ENCODE measurements around the gene BCDIN3D. TPM values are rescaled to one million over a fixed set of nuclear protein-coding genes. Genes with fewer than 3 reads are reported as not detected.

The BCDIN3D gene
- total and polyA plus RNA-seq, 9 of the 15 experiments (the other 6 are each of a cell fraction or from before 2014, with no cell fraction given): 3.7 to 6.9 (median 5.6) TPM

DNA sequence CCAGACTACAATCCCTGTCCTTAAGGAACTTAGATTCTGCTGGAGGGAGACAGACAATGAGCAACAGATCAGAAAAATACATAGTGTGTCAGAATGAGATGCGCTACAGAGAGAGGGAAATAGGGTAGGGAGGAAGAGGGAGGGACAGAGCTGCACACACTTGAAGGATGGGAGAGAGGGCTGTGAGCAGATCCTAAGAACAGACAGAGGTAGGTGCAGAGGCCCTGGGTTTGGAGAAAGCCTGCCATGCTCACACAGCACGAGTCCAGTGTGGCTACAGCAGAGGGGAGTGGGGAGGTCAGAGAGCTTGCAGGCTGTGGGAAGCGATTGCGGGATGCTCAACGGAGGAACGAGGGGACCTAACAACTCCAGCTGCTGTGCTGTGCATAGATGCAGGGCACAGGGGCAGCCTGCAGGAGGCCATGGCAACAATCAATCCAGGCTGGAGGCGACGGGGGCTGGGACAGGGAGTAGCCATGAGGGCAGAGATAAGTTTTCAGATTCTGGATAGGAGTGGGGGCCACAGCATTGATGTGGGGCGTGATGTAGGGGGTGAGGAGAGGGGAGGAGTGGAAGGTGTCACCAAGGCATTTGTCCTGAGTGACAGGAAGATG, 40.1 kb upstream of the BCDIN3D start:
- ChIA-PET CTCF (ENCODE audit: low intra/inter-chr PET ratio) (no interaction called here), POLR2A (interaction anchor here (1.0 to 1.2 kb wide), 2 partner anchors 12 to 30 kb away, joined by 3 read pairs; no protein-coding TSS in a partner anchor)
- FAIRE-seq (no peak), DNase-seq (ENCODE audit: extremely low read depth in 1 of 4, low spot score in 3 of 4) (no peak), ATAC-seq (no peak)
- Histone ChIP-seq H3K4me1 (replicated peaks in 1 of 2; ENCODE audit: control insufficient read depth in 2 of 2, insufficient read depth in 2 of 2, low read length in 2 of 2) (peaks cover 0 to 6% of the 10 kb centered on the region in 2 experiments; a peak in 1 of 5 replicates), H3K9ac (ENCODE audit: insufficient read depth in 1 of 2, low read depth in 2 of 2, low read length in 2 of 2) (peak overlapping the region in 1 of 2 experiments; percentile 7; a peak in 1 of 4 replicates), H2AFZ (ENCODE audit: low read depth, low read length) (no peak overlapping the region), H3K36me3 (ENCODE audit: control insufficient read depth, insufficient read depth, low read length) (no peaks in the 10 kb centered on the region), H3K27ac (ENCODE audit: extremely low read depth, low read depth, low read length) (no peak overlapping the region), H3K4me3 (no peak overlapping the region), H3K9me1 (ENCODE audit: control insufficient read depth, insufficient read depth, low read length) (no peaks in the 10 kb centered on the region), H3K27me3 (ENCODE audit: control insufficient read depth in 2 of 2, insufficient read depth in 2 of 2, low read length in 2 of 2) (peaks cover 34 to 57% of the 10 kb centered on the region in 2 experiments), H4K20me1 (replicated peaks; ENCODE audit: control insufficient read depth, insufficient read depth, low read length) (peaks cover 15% of the 10 kb centered on the region), H3K4me2 (ENCODE audit: insufficient read depth, low read length) (no peak overlapping the region), H3K79me2 (ENCODE audit: control insufficient read depth, insufficient read depth, low read length) (no peaks in the 10 kb centered on the region), H3K9me3 (replicated peaks; ENCODE audit: control insufficient read depth, insufficient read depth, low read depth, low read length) (peaks cover 13% of the 10 kb centered on the region)
- in situ Hi-C loops (cut with MboI) (no loop called here), intact Hi-C loops (cut with micrococcal nuclease) (no loop called here)
- TF ChIP-seq FOSL1 (tag; conservative IDR thresholded peaks at IDR 0.05) (peak; percentile 16; the same call in 1 of the 2 replicates), RFX1 (IDR thresholded peaks at IDR 0.05) (no peak), ZNF253 (CRISPR knock-in tag; conservative IDR thresholded peaks at IDR 0.05) (no peak), MTA1 (IDR thresholded peaks at IDR 0.05; ENCODE audit: borderline replicate concordance) (no peak), MECOM (CRISPR knock-in tag; IDR thresholded peaks at IDR 0.05) (no peak), ZNF133 (CRISPR knock-in tag; IDR thresholded peaks at IDR 0.05) (no peak), DDX20 (tag; IDR thresholded peaks at IDR 0.05; ENCODE audit: low read depth) (no peak)
- TF ChIP-seq, protein P1, sequence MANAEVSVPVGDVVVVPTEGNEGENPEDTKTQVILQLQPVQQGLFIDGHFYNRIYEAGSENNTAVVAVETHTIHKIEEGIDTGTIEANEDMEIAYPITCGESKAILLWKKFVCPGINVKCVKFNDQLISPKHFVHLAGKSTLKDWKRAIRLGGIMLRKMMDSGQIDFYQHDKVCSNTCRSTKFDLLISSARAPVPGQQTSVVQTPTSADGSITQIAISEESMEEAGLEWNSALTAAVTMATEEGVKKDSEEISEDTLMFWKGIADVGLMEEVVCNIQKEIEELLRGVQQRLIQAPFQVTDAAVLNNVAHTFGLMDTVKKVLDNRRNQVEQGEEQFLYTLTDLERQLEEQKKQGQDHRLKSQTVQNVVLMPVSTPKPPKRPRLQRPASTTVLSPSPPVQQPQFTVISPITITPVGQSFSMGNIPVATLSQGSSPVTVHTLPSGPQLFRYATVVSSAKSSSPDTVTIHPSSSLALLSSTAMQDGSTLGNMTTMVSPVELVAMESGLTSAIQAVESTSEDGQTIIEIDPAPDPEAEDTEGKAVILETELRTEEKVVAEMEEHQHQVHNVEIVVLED (CRISPR knock-in tag; IDR thresholded peaks at IDR 0.05): no peak
- WGBS (ENCODE audit: insufficient coverage, low coverage, missing lambda C conversion rate): 9% methylated on average over 9 of the region's 9 CpGs
- no TSS peak for BruUV-seq (replicated peaks)
